AG09319 (cell line): ENCODE data around the gene NXPH2.

Source experiments
- DNase-seq: peaks from one replicate; pipeline ENCODE4 v3.0.0-alpha.2; 2010; ENCODE audit warnings: low read depth; ENCODE audit errors: extremely low read depth
- CTCF ChIP-seq: IDR thresholded peaks from 2 replicates; pipeline ENCODE4 v1.5.1; 2011; ENCODE audit warnings: low read depth, mild to moderate bottlenecking, inconsistent platforms, low read length, moderate library complexity

Gene NXPH2

GRCh38 chr2:138779406-138779780 lies 797 bp downstream of the NXPH2 start:
- no peak for TF ChIP-seq CTCF

GRCh38 chr2:138777996-138778395 lies 2.2 kb downstream of the NXPH2 start:
- TF ChIP-seq CTCF = no peak
- no peak for DNase-seq

More at GRCh38 chr2:138779406-138779780, 797 bp downstream of the NXPH2 start:
- no peak for DNase-seq

- no peak for DNase-seq
- no peak for TF ChIP-seq CTCF
Observed at GRCh38 chr2:138775736-138776135, 4.5 kb downstream of the NXPH2 start.

- no peak for TF ChIP-seq CTCF
- DNase-seq = no peak
Observed at GRCh38 chr2:138771534-138771933, 8.7 kb downstream of the NXPH2 start.

DNA sequence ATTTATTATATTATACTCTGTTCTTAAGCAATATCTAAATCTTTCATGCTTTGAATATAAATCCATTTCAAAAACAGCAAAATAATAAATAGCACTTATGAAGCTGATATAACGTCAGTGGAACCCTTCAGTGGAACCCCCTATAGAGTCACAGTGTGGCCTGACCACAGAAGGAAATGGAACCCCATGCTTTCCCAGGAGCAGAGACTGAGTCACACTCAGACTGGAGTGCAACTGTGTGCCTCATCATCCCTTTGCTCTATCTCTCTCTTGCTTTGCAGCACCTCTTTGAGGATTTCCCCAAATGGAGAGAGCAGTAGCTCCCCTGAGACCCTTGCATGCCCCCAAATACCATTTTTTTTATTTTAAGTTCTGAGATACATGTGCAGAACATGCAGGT lies 13.1 kb downstream of the NXPH2 start:
- no peak for DNase-seq

DNA sequence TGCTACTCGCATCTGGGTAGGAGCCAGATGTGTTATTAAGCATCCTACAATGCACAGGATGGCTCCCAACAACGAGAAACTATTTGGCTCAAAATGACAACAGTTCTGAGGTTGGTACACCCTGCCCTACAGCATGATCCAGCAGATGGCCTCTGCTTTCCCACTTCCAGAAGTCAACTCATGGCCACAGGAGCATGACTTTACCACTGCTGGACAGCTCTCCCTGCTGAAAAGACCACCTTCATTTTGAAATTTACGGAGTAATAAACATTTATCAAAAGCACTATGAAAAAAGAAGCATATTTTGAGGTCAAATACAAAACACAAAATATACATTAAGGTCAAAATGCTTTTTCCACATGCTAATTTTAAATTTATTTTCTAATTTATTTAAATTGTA lies 13.7 kb downstream of the NXPH2 start:
- no peak for DNase-seq
- no peak for TF ChIP-seq CTCF

More for the DNA sequence above, 13.1 kb downstream of the NXPH2 start:
- no peak for TF ChIP-seq CTCF

- no peak for DNase-seq
- TF ChIP-seq CTCF = no peak
Observed at GRCh38 chr2:138763971-138764370, 16.2 kb downstream of the NXPH2 start.

DNA sequence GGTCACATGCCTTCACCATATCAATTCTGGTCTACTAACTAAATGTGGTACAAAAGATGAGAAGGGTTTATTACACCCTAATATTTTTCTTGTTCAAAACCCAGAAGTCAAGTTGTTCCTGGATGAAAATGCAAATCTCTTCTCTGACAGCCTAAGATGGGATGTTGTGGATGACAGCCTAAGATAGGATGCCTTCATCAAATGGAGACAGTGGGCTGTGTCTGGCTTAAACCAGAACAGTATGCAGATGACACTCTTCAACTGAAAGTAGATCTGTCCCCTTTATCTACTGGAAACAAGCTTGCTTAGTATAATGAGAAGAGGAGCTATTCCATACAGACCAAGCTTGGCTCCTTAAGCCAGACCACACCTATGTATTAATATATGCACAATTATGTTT lies 17.7 kb downstream of the NXPH2 start:
- no peak for TF ChIP-seq CTCF
- no peak for DNase-seq
